Measurements from ENCODE around the gene TMEM59.
"Not testable (repeated sequence)": the region's sequence is repeated elsewhere in the genome, so short reads cannot be mapped to it uniquely, and the experiment has no call there.

Gene TMEM59

DNA sequence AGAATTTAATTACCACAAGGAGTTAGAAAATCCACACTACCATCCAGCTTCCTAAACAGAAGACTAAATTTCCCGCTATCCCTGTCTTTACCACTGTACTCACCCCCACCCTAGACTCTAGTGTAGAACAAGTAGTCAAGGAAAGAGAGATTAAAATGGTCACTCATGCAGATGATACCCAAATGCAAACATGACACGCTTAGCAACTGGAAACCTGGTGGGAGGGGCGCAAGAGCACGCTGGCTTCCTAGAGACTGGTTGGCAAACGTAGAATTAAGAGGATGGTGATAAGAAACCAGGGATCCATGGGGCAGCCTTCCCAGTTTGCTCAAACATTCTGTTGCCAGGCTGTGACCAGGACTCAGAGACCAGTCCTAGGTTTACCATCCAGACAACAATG lies 25.2 kb downstream of the TMEM59 start:
- TF ChIP-seq OSR2 (tag by site-specific recombination; IDR thresholded peaks at IDR 0.05) (peak; percentile 21; the same call in 1 of the 2 replicates), ZNF138 (tag by site-specific recombination; IDR thresholded peaks at IDR 0.05; ENCODE audit: borderline replicate concordance) (no peak), ZBTB17 (tag by site-specific recombination; IDR thresholded peaks at IDR 0.05) (no peak)
- Histone ChIP-seq H3K9me3 (ENCODE audit: control insufficient read depth, insufficient read depth, low read depth, low read length) (no peaks in the 10 kb centered on the region), H3K4me1 (ENCODE audit: control insufficient read depth, insufficient read depth, low read length) (peaks cover 4% of the 10 kb centered on the region; the same call in 1 of the 2 replicates), H3K27ac (ENCODE audit: extremely low read depth, low read depth, low read length) (no peak overlapping the region), H3K4me3 (ENCODE audit: low read depth, low read length) (no peak overlapping the region), H3K36me3 (ENCODE audit: control insufficient read depth in 2 of 2, insufficient read depth in 1 of 2, low read length in 2 of 2) (peaks cover 5 to 20% of the 10 kb centered on the region in 2 experiments; a peak in 2 of 3 replicates)
- ChIA-PET POLR2A (no interaction called here), CTCF (no interaction called here)

DNA sequence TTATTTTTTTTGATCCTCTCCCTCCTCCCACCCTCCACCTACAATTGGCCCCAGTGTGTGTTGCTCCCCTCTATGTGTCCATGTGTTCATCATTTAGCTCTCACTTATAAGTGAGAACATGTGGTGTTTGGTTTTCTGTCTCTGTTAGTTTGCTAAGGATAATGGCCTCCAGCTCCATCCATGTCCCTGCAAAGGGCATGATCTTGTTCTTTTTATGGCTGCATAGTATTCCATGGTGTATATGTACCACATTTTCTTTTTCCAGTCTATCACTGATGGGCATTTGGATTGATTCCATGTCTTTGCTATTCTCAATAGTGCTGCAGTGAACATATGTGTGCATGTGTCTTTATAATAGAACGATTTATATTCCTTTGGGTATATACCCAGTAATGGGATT lies 28.2 kb downstream of the TMEM59 start:
- H3K9me3 ChIP-seq (ENCODE audit: control insufficient read depth, insufficient read depth, low read depth, low read length); H3K4me1 ChIP-seq (ENCODE audit: control insufficient read depth, insufficient read depth, low read length); H3K4me3 ChIP-seq (ENCODE audit: low read depth, low read length); H3K27ac ChIP-seq (ENCODE audit: extremely low read depth, low read depth, low read length); CTCF ChIA-PET; POLR2A ChIA-PET; H3K36me3 ChIP-seq (ENCODE audit: control insufficient read depth in 2 of 2, insufficient read depth in 1 of 2, low read length in 2 of 2): not testable (repeated sequence)
- TF ChIP-seq ZNF146 (tag by site-specific recombination; IDR thresholded peaks at IDR 0.05), result peak; percentile 87

DNA sequence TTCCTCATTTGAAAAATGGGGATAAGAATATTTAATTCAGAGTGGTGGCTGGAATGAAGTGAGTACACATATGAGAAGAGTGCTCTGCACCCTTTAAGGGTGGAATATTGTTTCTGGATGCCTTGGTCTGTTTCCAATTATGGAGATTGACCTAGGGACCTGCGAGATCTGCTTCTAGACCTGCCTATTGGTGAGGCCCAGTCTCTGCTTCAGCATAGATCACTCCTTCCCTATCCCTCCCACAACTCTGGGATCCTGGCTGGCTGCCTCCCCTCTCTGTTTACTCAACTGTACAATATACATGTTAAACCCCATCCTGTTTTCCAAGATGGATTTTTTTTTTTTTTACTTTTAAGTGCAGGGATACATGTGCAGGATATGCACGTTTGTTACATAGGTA lies 28.6 kb downstream of the TMEM59 start:
- TF ChIP-seq ZNF514 (tag by site-specific recombination; IDR thresholded peaks at IDR 0.05) (no peak), ZBTB17 (tag by site-specific recombination; IDR thresholded peaks at IDR 0.05) (peak; percentile 59; the same call in 1 of the 2 replicates)
- Histone ChIP-seq H3K27ac (ENCODE audit: extremely low read depth, low read depth, low read length) (no peak overlapping the region), H3K4me1 (ENCODE audit: control insufficient read depth, insufficient read depth, low read length) (peaks cover 4% of the 10 kb centered on the region; the same call in 1 of the 2 replicates), H3K36me3 (ENCODE audit: control insufficient read depth in 2 of 2, insufficient read depth in 1 of 2, low read length in 2 of 2) (no peaks in the 10 kb centered on the region), H3K4me3 (ENCODE audit: low read depth, low read length) (no peak overlapping the region), H3K9me3 (ENCODE audit: control insufficient read depth, insufficient read depth, low read depth, low read length) (no peaks in the 10 kb centered on the region)
- ChIA-PET CTCF (no interaction called here), POLR2A (no interaction called here)

DNA sequence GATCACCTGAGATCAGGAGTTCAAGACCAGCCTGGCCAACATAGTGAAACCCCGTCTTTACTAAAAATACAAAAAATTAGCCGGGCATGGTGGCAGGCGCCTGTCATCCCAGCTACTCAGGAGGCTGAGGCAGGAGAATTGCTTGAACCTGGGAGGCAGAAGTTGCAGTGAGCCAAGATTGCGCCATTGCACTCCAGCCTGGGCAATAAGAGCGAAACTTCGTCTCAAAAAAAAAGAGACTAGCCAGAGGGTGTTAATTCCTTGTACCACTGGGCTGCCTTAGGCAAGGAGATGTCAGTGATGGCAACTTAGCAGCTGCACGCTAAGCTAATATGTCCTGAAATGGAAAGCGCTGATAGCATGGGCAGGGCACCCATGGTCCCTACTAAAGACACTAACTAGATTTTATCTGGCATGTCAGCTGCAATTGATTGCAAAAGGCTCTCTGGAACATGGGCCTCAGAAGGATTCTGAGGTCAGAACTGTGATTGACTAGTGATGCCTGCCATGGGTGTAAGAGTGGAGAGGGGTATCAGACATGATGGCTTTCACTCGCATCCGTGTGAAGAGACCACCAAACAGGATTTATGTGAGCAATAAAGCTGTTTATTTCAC lies 33.3 kb downstream of the TMEM59 start:
- H3K36me3 ChIP-seq (ENCODE audit: control insufficient read depth in 2 of 2, insufficient read depth in 1 of 2, low read length in 2 of 2); H3K4me1 ChIP-seq (ENCODE audit: control insufficient read depth, insufficient read depth, low read length); H3K27ac ChIP-seq (ENCODE audit: extremely low read depth, low read depth, low read length); POLR2A ChIA-PET; H3K9me3 ChIP-seq (ENCODE audit: control insufficient read depth, insufficient read depth, low read depth, low read length); H3K4me3 ChIP-seq (ENCODE audit: low read depth, low read length): not testable (repeated sequence)
- peak; percentile 92 for TF ChIP-seq ZBTB17 (tag by site-specific recombination; IDR thresholded peaks at IDR 0.05)
- CTCF ChIA-PET, result interaction anchor here (0.6 to 0.7 kb wide), 5 partner anchors 127 to 678 kb away, joined by 3 to 4 read pairs (median 3); no protein-coding TSS in a partner anchor

DNA sequence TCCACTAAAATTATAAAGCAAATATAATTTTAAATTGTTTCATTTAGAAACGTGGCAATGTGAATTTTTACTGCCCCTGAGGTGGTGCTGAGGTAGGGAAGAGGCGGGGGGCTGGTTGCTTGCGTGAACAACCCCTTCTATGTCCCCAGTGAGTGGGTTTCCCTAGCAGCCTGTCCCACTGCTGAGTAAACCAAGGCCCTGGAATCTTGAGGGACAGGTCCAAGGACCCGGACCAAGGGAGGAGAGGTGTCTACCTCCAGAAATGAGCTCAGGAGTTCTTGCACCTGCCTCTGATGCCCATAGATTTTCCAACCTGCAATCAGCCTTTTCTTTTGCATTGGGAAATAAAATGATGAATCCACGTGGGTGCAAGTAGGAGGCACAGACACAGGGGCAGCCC lies 34.4 kb downstream of the TMEM59 start:
- no peak overlapping the region for H3K4me3 ChIP-seq (ENCODE audit: low read depth, low read length)
- no peaks in the 10 kb centered on the region for H3K9me3 ChIP-seq (ENCODE audit: control insufficient read depth, insufficient read depth, low read depth, low read length)
- no peaks in the 10 kb centered on the region for H3K36me3 ChIP-seq (ENCODE audit: control insufficient read depth in 2 of 2, insufficient read depth in 1 of 2, low read length in 2 of 2)
- H3K4me1 ChIP-seq (ENCODE audit: control insufficient read depth, insufficient read depth, low read length), result peaks cover 5% of the 10 kb centered on the region
- ChIA-PET CTCF (interaction anchor here (0.7 kb wide), 1 partner anchor 158 kb away, joined by 3 read pairs; no protein-coding TSS in a partner anchor), POLR2A (interaction anchor here (1.0 kb wide), 1 partner anchor 8 kb away, joined by 3 read pairs; no protein-coding TSS in a partner anchor)
- H3K27ac ChIP-seq (ENCODE audit: extremely low read depth, low read depth, low read length), result no peak overlapping the region
- TF ChIP-seq SCRT2 (tag by site-specific recombination; IDR thresholded peaks at IDR 0.05), result no peak
- no peak for TF ChIP-seq ZNF521 (tag by site-specific recombination; IDR thresholded peaks at IDR 0.05)
- TF ChIP-seq, protein P1, sequence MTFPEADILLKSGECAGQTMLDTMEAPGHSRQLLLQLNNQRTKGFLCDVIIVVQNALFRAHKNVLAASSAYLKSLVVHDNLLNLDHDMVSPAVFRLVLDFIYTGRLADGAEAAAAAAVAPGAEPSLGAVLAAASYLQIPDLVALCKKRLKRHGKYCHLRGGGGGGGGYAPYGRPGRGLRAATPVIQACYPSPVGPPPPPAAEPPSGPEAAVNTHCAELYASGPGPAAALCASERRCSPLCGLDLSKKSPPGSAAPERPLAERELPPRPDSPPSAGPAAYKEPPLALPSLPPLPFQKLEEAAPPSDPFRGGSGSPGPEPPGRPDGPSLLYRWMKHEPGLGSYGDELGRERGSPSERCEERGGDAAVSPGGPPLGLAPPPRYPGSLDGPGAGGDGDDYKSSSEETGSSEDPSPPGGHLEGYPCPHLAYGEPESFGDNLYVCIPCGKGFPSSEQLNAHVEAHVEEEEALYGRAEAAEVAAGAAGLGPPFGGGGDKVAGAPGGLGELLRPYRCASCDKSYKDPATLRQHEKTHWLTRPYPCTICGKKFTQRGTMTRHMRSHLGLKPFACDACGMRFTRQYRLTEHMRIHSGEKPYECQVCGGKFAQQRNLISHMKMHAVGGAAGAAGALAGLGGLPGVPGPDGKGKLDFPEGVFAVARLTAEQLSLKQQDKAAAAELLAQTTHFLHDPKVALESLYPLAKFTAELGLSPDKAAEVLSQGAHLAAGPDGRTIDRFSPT (tag by site-specific recombination; IDR thresholded peaks at IDR 0.05), result no peak
- TF ChIP-seq, protein P2, sequence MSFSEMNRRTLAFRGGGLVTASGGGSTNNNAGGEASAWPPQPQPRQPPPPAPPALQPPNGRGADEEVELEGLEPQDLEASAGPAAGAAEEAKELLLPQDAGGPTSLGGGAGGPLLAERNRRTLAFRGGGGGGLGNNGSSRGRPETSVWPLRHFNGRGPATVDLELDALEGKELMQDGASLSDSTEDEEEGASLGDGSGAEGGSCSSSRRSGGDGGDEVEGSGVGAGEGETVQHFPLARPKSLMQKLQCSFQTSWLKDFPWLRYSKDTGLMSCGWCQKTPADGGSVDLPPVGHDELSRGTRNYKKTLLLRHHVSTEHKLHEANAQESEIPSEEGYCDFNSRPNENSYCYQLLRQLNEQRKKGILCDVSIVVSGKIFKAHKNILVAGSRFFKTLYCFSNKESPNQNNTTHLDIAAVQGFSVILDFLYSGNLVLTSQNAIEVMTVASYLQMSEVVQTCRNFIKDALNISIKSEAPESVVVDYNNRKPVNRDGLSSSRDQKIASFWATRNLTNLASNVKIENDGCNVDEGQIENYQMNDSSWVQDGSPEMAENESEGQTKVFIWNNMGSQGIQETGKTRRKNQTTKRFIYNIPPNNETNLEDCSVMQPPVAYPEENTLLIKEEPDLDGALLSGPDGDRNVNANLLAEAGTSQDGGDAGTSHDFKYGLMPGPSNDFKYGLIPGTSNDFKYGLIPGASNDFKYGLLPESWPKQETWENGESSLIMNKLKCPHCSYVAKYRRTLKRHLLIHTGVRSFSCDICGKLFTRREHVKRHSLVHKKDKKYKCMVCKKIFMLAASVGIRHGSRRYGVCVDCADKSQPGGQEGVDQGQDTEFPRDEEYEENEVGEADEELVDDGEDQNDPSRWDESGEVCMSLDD (tag by site-specific recombination; IDR thresholded peaks at IDR 0.05), result no peak
- no peak for TF ChIP-seq ZNF112 (tag by site-specific recombination; IDR thresholded peaks at IDR 0.05)
- no peak for TF ChIP-seq BCL11B (tag by site-specific recombination; IDR thresholded peaks at IDR 0.05; ENCODE audit: low read depth)
- TF ChIP-seq ZNF416 (tag by site-specific recombination; IDR thresholded peaks at IDR 0.05), result no peak
- TF ChIP-seq, protein P3, sequence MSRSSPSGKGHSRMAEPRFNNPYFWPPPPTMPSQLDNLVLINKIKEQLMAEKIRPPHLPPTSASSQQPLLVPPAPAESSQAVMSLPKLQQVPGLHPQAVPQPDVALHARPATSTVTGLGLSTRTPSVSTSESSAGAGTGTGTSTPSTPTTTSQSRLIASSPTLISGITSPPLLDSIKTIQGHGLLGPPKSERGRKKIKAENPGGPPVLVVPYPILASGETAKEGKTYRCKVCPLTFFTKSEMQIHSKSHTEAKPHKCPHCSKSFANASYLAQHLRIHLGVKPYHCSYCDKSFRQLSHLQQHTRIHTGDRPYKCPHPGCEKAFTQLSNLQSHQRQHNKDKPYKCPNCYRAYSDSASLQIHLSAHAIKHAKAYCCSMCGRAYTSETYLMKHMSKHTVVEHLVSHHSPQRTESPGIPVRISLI (tag by site-specific recombination; IDR thresholded peaks at IDR 0.05), result no peak
- TF ChIP-seq ZNF114 (tag by site-specific recombination; IDR thresholded peaks at IDR 0.05), result no peak
- TF ChIP-seq KLF1 (tag by site-specific recombination; IDR thresholded peaks at IDR 0.05), result no peak

Measured in HEK293 (cell line).